Kasumi-1 (cell line): ENCODE data around the gene SLCO3A1.

Source experiments
- DNase-seq, 2 experiments: peaks; one replicate each; lab custom pipeline; 2025; lab: John Stamatoyannopoulos, UW

SLCO3A1 gene

DNA sequence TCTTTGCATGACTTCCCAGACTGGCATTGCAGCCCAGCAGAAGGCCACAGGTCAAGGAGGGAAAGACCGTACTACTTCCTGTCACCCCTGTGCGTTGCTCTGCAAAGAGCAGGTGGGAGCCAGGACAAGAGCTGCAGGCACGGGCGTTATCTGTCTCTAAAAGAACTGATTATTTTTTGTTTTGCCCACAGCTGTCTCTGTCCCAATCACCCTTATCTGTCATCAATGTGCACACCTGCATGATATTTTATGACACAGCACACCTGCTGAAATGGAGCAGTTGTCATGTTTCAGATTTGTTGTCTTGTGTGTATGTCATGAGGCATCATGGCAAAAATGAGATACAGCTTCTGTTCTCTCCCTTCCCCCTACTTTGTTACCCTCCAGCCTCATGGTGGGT lies 58.8 kb downstream of the SLCO3A1 start:
- DNase-seq = no peak

DNA sequence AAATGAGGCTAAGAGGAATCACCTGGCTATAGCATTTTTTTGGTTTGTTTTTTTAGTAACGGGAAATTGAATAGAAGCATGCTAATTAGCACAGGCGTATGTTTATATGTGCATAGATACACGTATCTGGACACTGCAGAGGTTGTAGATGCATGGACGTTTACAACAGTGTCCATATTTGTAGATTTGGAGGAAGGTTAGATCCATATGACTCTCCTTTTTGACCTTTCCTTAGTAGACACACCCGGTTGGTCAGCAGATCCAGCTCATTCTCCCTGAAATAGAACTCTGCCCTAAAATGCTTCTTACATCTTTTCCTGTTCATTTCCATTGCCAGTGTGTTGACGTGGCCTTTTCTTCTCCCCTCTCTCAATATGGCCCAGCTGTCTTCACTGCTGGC lies 60.1 kb downstream of the SLCO3A1 start:
- DNase-seq = no peak

DNA sequence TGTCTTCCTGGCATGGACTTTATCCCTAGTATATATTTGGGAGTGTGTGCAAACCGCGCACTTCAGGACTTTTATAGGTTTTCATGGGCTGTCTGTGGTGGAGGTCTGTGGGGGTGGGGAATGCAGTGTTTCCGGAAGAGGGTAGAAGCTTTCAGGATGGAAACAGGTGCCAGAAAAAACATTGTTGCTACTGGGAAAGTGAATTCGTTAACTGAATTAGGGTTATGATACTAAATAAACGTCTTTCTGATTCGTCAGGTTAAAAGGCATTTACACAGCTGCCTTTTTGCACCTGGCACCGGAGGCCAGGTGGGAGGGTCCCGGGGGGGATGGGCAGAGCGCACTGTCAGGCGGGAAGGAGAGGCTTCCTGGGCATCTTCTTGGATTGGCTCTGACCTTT lies 62.1 kb downstream of the SLCO3A1 start:
- DNase-seq = no peak

DNA sequence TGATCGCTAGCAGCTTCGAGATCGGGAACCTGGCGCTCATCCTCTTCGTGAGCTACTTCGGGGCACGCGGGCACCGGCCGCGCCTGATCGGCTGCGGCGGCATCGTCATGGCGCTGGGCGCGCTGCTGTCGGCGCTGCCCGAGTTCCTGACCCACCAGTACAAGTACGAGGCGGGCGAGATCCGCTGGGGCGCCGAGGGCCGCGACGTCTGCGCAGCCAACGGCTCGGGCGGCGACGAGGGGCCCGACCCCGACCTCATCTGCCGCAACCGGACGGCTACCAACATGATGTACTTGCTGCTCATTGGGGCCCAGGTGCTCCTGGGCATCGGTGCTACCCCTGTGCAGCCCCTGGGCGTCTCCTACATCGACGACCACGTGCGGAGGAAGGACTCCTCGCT lies 62.5 kb downstream of the SLCO3A1 start:
- no peak for DNase-seq

DNA sequence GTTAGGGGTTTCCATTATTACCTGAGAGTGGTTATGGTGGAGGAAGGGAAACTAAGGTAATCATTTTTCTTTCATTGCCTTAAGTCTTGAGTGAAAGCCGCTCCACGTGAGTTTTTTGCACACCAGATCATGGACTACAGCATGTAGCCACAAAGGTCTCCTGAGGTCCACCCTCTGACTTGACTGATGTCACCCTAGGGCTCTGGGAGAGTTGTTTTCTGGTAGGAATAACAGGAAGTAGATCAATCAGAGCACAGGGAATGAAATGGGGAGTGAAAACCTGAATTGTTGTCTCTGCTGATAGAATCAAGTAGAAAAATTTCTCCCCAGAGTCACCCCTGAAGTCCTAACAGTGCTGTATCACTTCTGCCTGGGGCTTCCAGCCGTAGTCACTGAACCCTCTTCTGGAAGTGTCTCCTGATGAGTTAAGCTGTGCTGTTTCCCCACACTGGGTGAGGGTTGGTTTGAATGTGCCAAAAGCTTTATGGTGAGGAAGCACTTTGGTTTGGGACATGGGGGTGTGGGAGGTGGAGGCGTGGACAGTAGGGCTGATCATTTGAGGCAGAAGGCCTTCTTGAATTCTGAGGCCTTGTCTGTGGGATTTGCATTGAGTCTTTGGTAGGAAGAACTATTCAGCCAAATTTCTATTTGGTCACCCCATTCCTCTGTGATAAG lies 64.3 kb downstream of the SLCO3A1 start:
- DNase-seq = no peak

DNA sequence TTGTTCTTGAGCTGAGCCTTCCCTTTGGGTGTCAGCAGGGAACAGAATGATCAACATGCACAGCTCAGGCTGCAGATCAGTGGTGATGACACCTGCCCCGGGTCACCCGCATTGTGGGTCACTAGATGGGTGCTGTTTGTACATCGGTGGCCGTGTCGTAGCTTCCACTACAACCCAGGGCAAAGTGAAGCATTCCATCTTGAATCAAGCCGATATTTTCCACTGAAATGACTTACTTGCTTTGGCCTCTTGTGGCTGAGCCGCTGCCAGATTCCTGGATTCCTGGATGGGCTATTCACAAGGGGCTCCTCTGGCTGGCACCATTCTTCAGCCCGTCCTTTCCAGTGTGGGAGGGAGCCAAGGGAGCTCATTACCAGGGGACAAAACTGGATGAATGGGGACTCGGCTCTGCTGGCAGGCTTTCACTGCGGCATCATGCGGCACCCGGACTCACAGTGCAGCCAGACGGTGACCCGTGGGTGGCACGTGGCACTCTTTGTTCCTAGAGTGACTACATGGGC lies 65.6 kb downstream of the SLCO3A1 start:
- no peak for DNase-seq

DNA sequence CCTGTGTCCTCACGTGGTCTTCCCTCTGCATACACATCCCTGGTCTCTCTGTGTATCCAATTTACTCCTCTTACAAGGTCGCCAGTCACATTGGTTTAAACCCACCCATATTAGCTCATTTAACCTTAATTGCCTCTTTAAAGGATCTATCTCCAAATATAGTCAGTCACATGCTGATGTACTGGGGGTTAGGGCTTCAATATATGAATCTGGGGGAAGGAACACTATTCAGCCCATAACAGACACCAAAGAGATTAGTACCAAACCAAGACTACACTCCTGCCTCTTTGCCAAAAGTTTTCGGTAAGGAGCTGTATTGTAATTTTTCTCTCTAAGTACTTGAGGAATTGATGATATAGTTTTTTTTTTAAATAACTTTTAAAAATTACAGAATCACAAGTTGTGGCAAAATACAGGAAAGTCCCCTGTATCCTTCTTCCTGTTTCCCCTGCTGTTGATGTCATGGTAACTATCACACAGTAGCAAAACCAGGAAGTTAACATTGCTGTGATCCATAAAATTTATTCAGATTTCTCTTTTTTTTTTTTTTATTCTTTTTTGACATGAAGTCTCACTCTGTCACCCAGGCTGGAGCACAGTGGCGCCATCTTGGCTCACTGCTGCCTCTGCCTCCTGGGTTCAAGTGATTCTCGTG lies 67.8 kb downstream of the SLCO3A1 start:
- DNase-seq = no peak

DNA sequence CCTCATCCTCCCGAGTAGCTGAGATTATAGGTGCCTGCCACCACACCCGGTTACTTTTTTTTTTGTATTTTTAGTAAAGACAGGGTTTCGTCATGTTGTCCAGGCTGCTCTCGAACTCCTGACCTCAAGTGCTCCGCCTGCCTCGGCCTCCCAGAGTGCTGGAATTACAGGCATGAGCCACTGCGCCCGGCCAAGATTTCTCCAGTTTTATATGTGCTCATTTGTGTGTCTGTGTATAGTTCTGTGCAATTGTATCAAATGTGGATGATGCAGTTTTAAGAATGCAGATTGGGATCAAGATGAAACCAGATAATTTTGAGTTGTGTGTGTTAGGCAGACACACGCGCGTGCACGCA lies 68.3 kb downstream of the SLCO3A1 start:
- no peak for DNase-seq

DNA sequence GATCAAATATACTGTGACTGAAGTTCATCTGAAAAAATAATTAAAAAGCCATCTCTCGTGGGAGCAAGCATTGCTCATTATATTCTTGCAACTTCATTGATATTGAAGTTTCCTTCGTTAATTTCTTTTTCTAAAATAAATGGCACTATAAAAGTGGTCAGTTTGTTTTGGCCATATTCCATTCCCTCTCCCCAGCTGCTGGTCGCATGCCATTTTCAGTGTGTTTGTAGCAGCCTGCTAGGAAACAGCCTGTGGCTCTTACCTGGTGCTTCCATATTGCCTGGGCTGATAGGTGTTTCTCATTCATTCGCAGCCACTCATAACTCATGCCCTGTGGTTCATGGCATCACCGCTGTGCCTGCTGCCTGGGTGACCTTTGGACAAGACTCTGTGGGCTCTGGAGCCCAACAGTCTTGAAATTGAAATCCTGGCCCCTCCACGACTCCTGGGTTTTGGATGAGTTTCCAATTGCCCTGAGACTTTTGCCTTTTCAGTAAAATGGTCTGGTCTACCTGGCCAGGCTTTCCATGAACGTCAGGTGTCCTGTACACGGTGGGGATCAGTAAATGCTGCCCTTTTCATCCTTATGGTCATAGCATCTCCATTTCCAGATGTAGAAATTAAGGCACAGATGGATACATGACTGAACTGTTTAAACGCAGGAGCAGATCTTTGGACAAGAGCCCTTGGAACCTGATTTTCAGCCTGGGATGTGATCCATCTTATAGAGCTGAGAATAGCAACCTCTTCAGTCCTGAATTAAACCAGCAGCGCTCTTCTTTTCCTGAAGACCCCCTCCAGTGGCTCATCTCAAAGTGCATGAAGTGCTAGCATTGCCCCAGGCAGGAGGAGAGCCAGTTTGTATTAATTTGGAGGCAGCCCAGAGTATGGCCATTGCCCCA lies 69.4 kb downstream of the SLCO3A1 start:
- no peak for DNase-seq

DNA sequence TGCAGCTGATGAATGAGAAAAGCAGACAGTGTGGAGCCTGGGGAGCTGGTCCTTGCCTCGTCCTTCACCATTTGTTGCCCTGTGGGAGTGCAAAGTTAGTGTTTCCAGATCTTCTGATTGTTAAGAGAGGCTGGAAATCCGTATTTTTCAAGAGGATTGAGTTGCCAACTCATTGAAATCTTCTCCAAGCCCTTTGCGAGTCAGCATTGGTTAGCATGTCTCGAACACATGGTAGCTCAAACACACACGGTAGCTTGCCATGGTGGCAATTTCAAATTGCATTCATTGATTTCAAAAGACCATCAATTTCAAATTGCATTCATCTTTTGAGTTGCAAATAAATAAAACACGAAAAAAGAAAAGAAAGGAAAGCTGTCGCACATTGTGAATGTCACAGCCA lies 70.7 kb downstream of the SLCO3A1 start:
- DNase-seq = no peak

DNA sequence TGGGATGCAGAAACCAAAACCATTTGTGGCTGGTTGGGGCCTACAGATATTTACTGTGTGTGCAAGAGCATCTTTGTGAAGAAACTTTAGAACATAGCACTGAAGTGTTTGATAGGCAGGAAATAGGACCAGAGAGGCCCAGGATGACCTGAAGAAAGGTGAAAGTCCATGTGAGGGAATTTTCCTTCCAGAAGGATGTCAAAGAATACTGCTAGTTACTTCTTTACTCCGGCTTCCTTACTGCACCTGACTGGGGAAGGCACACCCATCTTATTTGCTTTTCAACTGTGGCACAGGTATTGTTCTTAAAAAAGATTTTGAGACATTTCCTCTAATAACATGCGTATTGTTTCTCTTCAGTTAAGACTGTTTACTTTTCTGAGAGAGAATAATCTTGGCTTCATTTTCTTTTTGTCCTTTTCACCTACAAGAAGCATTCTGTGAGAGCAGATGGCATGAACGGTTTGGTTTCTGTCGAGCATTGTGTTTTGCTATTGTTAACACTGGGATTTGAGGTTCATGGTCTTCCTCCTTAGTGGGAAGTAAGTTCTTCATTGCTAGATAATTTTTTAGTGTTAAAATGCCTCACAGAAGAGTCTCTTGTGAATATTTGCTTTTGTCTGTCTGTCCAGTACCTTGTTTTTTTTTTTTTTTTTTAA lies 71.5 kb downstream of the SLCO3A1 start:
- no peak for DNase-seq

DNA sequence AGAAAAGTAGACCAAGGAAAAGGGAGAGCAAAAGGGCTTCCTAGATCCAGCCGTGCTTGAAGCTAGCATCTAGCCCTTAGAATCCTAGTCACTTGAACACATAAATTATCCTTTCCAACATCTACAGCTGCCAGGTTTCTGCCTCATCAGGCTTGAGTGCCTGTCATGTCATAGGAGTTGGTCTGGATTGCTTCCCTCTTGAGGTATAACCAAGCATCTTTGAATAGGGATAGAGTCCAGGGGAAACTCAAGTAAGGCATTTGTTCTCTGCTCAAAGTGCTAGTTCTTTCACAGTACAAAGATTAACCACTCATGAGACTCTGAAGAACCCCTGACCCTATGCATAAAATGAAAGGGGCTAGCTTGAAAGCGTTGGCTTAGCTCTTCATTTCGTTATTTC lies 72.3 kb downstream of the SLCO3A1 start:
- no peak for DNase-seq

DNA sequence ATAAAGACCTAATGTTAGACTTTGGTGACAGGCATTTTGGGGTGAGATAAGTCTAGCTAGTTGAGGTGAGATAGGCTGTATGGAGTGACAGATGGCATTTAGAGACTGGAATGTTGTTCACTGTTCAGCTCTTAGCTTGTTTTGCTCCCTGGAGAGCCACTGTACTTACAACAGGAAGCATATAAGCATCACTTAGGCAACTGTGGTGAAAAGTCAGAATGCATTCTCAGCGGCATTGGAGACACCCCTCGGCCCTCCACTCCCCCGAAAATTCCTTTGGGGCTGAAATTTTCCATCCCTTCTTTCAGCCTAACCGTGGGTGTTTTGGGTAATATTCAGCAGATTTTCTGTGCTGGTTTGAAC lies 73.4 kb downstream of the SLCO3A1 start:
- DNase-seq = no peak

DNA sequence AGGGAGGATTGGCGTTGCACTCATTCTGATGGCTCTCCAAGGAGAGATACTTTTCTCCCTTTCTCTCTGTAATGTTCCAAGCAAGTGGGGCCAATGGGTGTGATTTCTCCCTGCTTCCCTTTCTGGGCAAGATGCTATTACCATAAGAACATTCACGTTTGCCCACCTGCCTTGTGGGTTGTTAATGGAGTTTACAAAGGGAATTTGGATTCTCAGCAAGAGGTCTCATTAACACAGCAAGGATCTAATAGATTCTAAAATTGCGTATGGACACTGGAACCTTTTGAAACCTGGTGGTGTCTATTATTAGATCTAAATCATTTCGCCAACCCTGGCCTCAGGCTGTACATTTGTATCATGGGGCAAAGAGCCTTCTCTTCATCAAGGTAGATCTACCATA lies 74.1 kb downstream of the SLCO3A1 start:
- DNase-seq = no peak

DNA sequence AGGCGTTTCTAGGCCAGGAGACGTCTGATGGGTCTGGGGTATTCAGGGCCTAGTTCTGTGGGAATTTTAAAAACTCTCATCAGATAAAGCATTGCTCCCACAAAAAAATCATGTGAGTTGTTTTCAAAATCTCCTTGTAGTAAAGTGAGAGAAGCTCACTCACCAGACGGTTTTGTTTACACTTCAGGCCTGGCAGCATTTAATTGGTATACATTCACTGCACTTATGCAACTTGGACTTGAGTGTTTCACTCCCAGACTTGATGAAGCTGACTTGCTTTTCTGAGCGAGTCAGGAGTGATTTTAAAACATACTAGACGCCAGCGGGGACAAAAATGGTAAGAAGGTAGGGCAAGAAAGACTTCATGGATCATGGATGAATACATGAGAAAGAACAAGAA lies 75.2 kb downstream of the SLCO3A1 start:
- DNase-seq = no peak

DNA sequence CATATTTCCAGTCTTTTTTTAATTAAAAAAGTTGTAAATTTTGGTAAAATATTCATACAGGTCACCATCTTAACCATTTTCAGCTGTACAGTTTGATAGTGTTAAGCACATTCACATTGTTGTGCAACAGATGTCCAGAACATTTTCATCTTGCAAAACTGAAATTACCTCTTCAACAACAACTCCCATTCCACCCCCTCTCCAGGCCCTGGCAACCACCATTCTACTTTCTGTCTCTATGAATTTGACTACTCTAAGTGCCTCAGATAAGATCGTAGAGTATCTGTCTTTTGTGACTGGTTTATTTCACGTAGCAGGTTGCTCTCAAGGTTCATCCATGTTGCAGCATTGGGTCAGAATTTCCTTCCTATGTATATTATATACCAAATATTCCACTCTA lies 76.0 kb downstream of the SLCO3A1 start:
- DNase-seq = no peak

DNA sequence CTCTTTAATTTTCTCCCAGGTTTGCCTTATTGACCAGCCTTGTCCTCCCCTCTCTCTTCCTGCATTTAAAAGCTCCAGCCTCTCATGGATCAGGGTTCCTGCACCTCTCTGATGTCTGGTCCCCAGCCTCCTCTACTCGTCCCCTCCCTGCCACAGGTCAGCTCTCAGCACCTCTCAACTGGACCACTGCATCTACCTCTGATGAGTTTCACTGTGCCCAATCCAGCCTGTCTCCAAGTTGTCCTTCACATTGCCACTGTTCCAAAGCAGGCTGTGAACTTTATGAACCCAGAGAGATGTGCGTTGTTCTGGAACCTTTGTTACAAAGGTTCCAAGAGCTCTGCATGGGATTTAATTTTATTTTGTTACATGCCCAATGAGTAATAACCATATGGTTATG lies 76.6 kb downstream of the SLCO3A1 start:
- DNase-seq = no peak

DNA sequence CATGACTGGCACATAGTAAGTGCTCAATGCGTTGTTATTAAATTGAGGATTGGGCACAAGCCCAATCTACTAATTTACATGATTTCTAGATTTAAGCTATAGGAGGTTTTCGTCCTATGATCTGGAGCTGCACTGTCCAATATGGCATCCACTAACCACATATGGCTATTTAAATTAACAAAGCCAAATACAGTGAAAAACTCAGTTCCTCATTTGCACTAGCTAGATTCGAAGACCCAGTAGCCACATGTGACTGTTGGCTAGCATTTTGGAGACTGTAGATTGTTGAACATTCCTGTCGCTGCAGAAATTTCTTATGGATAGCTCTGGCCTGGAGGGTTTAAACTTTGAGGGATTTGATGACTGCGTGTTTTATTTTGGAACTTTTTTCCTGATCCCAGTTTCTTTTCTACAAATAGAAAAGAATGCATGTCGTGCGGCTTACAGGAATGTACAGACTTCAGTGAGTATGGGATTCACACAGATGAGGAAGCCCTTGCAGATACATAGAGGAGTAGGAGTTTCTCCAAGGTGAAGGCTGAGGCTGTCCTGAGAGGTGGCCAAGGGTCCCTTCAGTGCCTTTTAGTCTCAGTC lies 82.8 kb downstream of the SLCO3A1 start:
- no peak for DNase-seq

DNA sequence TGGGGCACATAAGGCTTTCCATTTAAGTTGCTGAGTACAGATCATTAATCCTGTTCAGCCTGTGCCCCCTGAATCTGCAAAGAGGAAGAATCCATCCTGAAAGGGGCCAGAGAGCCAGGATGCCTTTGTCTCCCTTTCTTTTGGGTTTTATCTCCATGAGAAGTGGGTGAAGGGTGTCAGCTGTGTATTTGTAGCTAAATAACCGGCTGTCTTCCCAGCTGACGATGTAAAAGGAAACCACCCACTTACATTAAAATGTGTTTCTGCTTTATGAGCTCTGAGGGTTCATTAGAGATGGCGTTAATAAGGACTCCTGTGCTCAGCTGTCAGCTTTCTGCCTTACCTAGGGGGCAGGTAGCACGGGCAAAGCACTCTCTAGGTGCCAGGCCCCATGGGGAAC lies 83.4 kb downstream of the SLCO3A1 start:
- no peak for DNase-seq

DNA sequence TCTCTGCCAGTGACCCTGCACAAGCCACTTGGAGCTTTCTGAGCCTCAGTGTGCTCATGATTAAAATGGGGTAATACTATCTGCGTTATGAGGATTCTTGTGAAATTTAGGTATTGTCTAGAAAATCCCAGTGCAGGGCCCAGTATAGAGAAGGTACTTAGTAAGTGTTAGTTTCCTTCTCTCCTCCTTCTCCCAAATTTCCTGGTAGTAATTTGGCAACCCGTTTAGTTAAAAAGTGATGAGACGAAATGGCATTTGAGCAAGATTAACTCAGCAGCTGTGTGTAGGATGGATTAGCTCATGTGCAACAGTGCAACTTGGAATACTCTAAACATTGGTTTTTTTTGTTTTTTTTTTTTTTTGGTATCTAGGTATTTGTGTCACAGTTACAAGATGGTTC lies 84.6 kb downstream of the SLCO3A1 start:
- no peak for DNase-seq

DNA sequence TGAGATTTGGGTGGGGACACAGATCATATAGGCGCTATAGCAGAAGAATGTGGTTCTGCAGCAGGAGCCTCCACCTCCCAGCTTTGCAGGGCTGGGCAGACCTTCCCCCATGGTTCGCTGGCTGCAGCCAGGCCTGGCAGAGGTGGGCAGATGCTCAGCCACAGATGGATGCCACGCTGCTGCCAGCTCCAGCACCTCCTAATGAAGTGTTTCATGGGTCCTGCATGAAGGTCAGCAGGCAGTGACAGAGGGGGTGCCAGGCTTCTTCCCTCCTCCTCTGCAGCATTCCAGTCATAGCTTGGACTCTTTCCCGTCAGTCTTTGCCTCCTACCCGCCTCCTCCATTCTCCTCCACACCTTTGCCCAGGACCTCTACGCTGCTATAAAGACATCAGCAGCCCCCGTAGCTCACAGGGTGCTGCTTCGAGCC lies 85.9 kb downstream of the SLCO3A1 start:
- no peak for DNase-seq
